Activated naive CD8-positive, alpha-beta T cell treated with anti-CD3 and anti-CD28 coated beads, Interleukin-2, amount 50 U/mL, for 16 hours (primary cell): Measurements from ENCODE around the gene RASL12.
"Not testable (repeated sequence)": the region's sequence is repeated elsewhere in the genome, so short reads cannot be mapped to it uniquely, and the experiment has no call there.

Experiments
- DNase-seq: peaks from one replicate; pipeline ENCODE4 v3.0.0-alpha.2; 2020; ENCODE audit warnings: low read depth, low spot score

Gene RASL12

GRCh38 chr15:65067645-65068402 is at the start of gene RASL12:
Gene RASL12 (minus strand): TSS chr15:65067991. CDS start chr15:65067835, 156 bp downstream.
- DNase-seq = no peak

- DNase-seq = no peak
Measured at GRCh38 chr15:65115542-65115941, 47.8 kb upstream of the RASL12 start.

GRCh38 chr15:65115086-65115485 is 47.3 kb upstream of the RASL12 start, which contains the start of gene UBAP1L:
Gene UBAP1L (minus strand): TSS chr15:65115200. CDS start chr15:65106215, 8,985 bp downstream.
- DNase-seq = no peak

- DNase-seq = no peak
Measured at GRCh38 chr15:65110676-65111292, 43.0 kb upstream of the RASL12 start.

- DNase-seq = no peak
Measured at GRCh38 chr15:65106011-65106590, 38.3 kb upstream of the RASL12 start.

GRCh38 chr15:65105038-65105437 is 37.2 kb upstream of the RASL12 start:
- no peak for DNase-seq

GRCh38 chr15:65102912-65103311 is 35.1 kb upstream of the RASL12 start:
- DNase-seq = no peak

GRCh38 chr15:65101891-65102708 is 34.3 kb upstream of the RASL12 start:
- DNase-seq = no peak

GRCh38 chr15:65101411-65101890 is 33.7 kb upstream of the RASL12 start:
- no peak for DNase-seq

GRCh38 chr15:65100442-65100841 is 32.7 kb upstream of the RASL12 start:
- no peak for DNase-seq

- DNase-seq = not testable (repeated sequence)
Measured at GRCh38 chr15:65099801-65100200, 32.0 kb upstream of the RASL12 start.

GRCh38 chr15:65099336-65099735 is 31.5 kb upstream of the RASL12 start:
- no peak for DNase-seq

- no peak for DNase-seq
Measured at GRCh38 chr15:65097651-65098263, 30.0 kb upstream of the RASL12 start.

GRCh38 chr15:65096481-65097385 is 28.9 kb upstream of the RASL12 start:
- DNase-seq = no peak

- no peak for DNase-seq
Measured at GRCh38 chr15:65095747-65096104, 27.9 kb upstream of the RASL12 start.

- no peak for DNase-seq
Measured at GRCh38 chr15:65095011-65095746, 27.4 kb upstream of the RASL12 start.

GRCh38 chr15:65094294-65094995 is 26.7 kb upstream of the RASL12 start:
- no peak for DNase-seq

GRCh38 chr15:65093793-65094170 is 26.0 kb upstream of the RASL12 start:
- not testable (repeated sequence) for DNase-seq
